PC-3 (cell line): ENCODE results near the gene PPP2R5B. TPM values are rescaled to one million over a fixed set of nuclear protein-coding genes. Genes with fewer than 3 reads are reported as not detected.

Experiments
- ATAC-seq: fragments of 200-7000 bp; cut with Tn5 transposase; 2 replicates; pipeline ENCODE4 v1.9.1; 2020; ENCODE audit warnings: mild to moderate bottlenecking, moderate library complexity
- BruUV-seq: library from RNA; stranded (reverse); fragments of 400-500 nt; replicated peaks from 2 replicates; lab custom pipeline; 2021; lab: Mats Ljungman, UMichigan
- CTCF ChIA-PET: fragments of 300-600 bp; sonication (Branson Sonifier 250); formaldehyde crosslinking; loops from one replicate; lab custom pipeline; 2022; ENCODE audit warnings: antibody characterized with exemption; lab: Charles Lee
- POLR2A ChIA-PET: fragments of 300-600 bp; sonication (Branson Sonifier 250); formaldehyde crosslinking; loops from one replicate; lab custom pipeline; 2022; ENCODE audit warnings: antibody characterized with exemption; ENCODE audit not compliant: unreplicated experiment; lab: Charles Lee
- DNase-seq: peaks from one replicate; pipeline ENCODE4 v3.0.0-alpha.2; 2015
- H2AFZ ChIP-seq: fragments of 300-600 bp; sonication (generic); 2 replicates; pipeline ENCODE4 v1.6.0; 2016; ENCODE audit warnings: antibody characterized with exemption, low read length
- H3F3A ChIP-seq: fragments of 300-600 bp; sonication (generic); one replicate; pipeline ENCODE4 v1.6.0; 2017; ENCODE audit warnings: antibody characterized with exemption, low read length, control low read depth, mild to moderate bottlenecking; ENCODE audit not compliant: unreplicated experiment
- H3K27ac ChIP-seq: fragments of 300-600 bp; sonication (generic); 2 replicates; pipeline ENCODE4 v1.5.1; 2016; ENCODE audit warnings: mild to moderate bottlenecking, low read length
- H3K27me3 ChIP-seq: fragments of 300-600 bp; sonication (generic); 2 replicates; pipeline ENCODE4 v1.6.1; 2016; ENCODE audit warnings: low read length, mixed read lengths
- H3K36me3 ChIP-seq: fragments of 300-600 bp; sonication (generic); 2 replicates; pipeline ENCODE4 v1.6.1; 2016; ENCODE audit warnings: low read depth, mixed run types, low read length, mixed read lengths
- H3K4me1 ChIP-seq: fragments of 300-600 bp; sonication (generic); 2 replicates; pipeline ENCODE4 v1.5.1; 2016; ENCODE audit warnings: low read length; ENCODE audit not compliant: insufficient read depth
- H3K4me2 ChIP-seq: fragments of 300-600 bp; sonication (generic); 2 replicates; pipeline ENCODE4 v1.6.0; 2016; ENCODE audit warnings: low read length
- H3K4me3 ChIP-seq: fragments of 300-600 bp; sonication (generic); 2 replicates; pipeline ENCODE4 v1.5.1; 2016; ENCODE audit warnings: mild to moderate bottlenecking, low read length, mixed read lengths
- H3K79me2 ChIP-seq: fragments of 300-600 bp; sonication (generic); 2 replicates; pipeline ENCODE4 v1.6.1; 2017; ENCODE audit warnings: low read length, mixed read lengths
- H3K9ac ChIP-seq: fragments of 300-600 bp; sonication (generic); 2 replicates; pipeline ENCODE4 v1.6.0; 2016; ENCODE audit warnings: mild to moderate bottlenecking, low read length
- H3K9me2 ChIP-seq: fragments of 300-600 bp; sonication (generic); replicated peaks from 2 replicates; pipeline ENCODE4 v1.6.1; 2016; ENCODE audit warnings: mixed run types, low read length, mixed read lengths
- H3K9me3 ChIP-seq: fragments of 300-600 bp; sonication (generic); 2 replicates; pipeline ENCODE4 v1.6.1; 2016; ENCODE audit warnings: low read length, mixed read lengths
- H4K20me1 ChIP-seq: fragments of 300-600 bp; sonication (generic); 2 replicates; pipeline ENCODE4 v1.6.1; 2016; ENCODE audit warnings: low read length, mixed read lengths
- CTCF ChIP-seq: fragments of 300-600 bp; sonication (generic); conservative IDR thresholded peaks from 2 replicates; pipeline ENCODE4 v1.5.1; 2017; ENCODE audit warnings: antibody characterized with exemption, low read depth, mild to moderate bottlenecking, low read length
- EZH2 ChIP-seq: fragments of 300-600 bp; sonication (generic); IDR thresholded peaks from one replicate; pipeline ENCODE4 v1.6.1; 2017; ENCODE audit warnings: antibody characterized with exemption, mild to moderate bottlenecking, low read length; ENCODE audit not compliant: unreplicated experiment
- EZH2phosphoT487 ChIP-seq: fragments of 300-600 bp; sonication (generic); IDR thresholded peaks from 2 replicates; pipeline ENCODE4 v1.6.1; 2018; ENCODE audit warnings: mild to moderate bottlenecking, antibody characterized with exemption, low read length, borderline replicate concordance
- intact Hi-C: fragments of 100-400 bp; cut with micrococcal nuclease; formaldehyde crosslinking; loops from 2 replicates; pipeline ENCODE4 v1.9.0; 2023
- total RNA-seq: library from RNA; depleted of rRNA; stranded (reverse); fragments of >200 nt; gene quantifications from 2 replicates; pipeline ENCODE4 v1.2.3, GENCODE V29; 2014

The PPP2R5B gene
- total RNA-seq, 1 experiment from 2014 or later = 24.9 TPM

GRCh38 chr11:64931290-64931689, 6.8 kb downstream of the PPP2R5B start:
- H3K79me2 ChIP-seq = no peaks in the 10 kb centered on the region
- no peak overlapping the region for H3K4me2 ChIP-seq
- H3K9ac ChIP-seq = no peak overlapping the region
- no peak for ATAC-seq
- TF ChIP-seq EZH2 (no peak), EZH2phosphoT487 (no peak), CTCF (no peak)
- H3K36me3 ChIP-seq = peaks cover 10% of the 10 kb centered on the region
- no peak overlapping the region for H3K27ac ChIP-seq
- no peaks in the 10 kb centered on the region for H3K9me3 ChIP-seq
- H3K9me2 ChIP-seq = no peaks in the 10 kb centered on the region
- intact Hi-C loops = no loop called here
- no peaks in the 10 kb centered on the region for H4K20me1 ChIP-seq
- H3K4me1 ChIP-seq = no peaks in the 10 kb centered on the region
- POLR2A ChIA-PET = no interaction called here
- no peak for DNase-seq
- no TSS peak for BruUV-seq
- H2AFZ ChIP-seq = no peak overlapping the region
- no peaks in the 10 kb centered on the region for H3K27me3 ChIP-seq
- no peaks in the 10 kb centered on the region for H3F3A ChIP-seq
- CTCF ChIA-PET = no interaction called here
- no peak overlapping the region for H3K4me3 ChIP-seq

GRCh38 chr11:64932324-64932723, 7.8 kb downstream of the PPP2R5B start:
- Histone ChIP-seq H3K27ac (no peak overlapping the region), H3K27me3 (no peaks in the 10 kb centered on the region), H3K4me3 (no peak overlapping the region), H2AFZ (no peak overlapping the region), H3F3A (no peaks in the 10 kb centered on the region), H4K20me1 (no peaks in the 10 kb centered on the region), H3K79me2 (no peaks in the 10 kb centered on the region), H3K4me2 (no peak overlapping the region), H3K9ac (no peak overlapping the region), H3K4me1 (no peaks in the 10 kb centered on the region), H3K36me3 (peaks cover 10% of the 10 kb centered on the region), H3K9me3 (no peaks in the 10 kb centered on the region), H3K9me2 (no peaks in the 10 kb centered on the region)
- ChIA-PET CTCF (interaction anchor here (0.6 kb wide), 1 partner anchor 15 kb away, joined by 5 read pairs; no protein-coding TSS in a partner anchor), POLR2A (no interaction called here)
- no peak for TF ChIP-seq EZH2
- no peak for TF ChIP-seq EZH2phosphoT487
- TF ChIP-seq CTCF = no peak
- intact Hi-C loops = no loop called here
- DNase-seq = no peak
- no TSS peak for BruUV-seq
- no peak for ATAC-seq

- H3K9me3 ChIP-seq = no peaks in the 10 kb centered on the region
- H3K27ac ChIP-seq = no peak overlapping the region
- H2AFZ ChIP-seq = no peak overlapping the region
- POLR2A ChIA-PET = interaction anchor here (0.6 kb wide), 1 partner anchor 82 kb away, joined by 9 read pairs; no protein-coding TSS in a partner anchor
- no peaks in the 10 kb centered on the region for H4K20me1 ChIP-seq
- H3K9me2 ChIP-seq = no peaks in the 10 kb centered on the region
- TF ChIP-seq EZH2phosphoT487 (no peak), EZH2 (no peak), CTCF (no peak)
- intact Hi-C loops = no loop called here
- no peak overlapping the region for H3K9ac ChIP-seq
- H3K36me3 ChIP-seq = peaks cover 10% of the 10 kb centered on the region
- CTCF ChIA-PET = interaction anchor here (0.5 to 0.6 kb wide), 2 partner anchors 60 to 263 kb away, joined by 3 to 5 read pairs; no protein-coding TSS in a partner anchor
- BruUV-seq = no TSS peak
- no peaks in the 10 kb centered on the region for H3K4me1 ChIP-seq
- DNase-seq = no peak
- no peak overlapping the region for H3K4me3 ChIP-seq
- H3K79me2 ChIP-seq = no peaks in the 10 kb centered on the region
- no peaks in the 10 kb centered on the region for H3K27me3 ChIP-seq
- H3K4me2 ChIP-seq = no peak overlapping the region
- ATAC-seq = no peak
- H3F3A ChIP-seq = no peaks in the 10 kb centered on the region
Measured at GRCh38 chr11:64933213-64933934, 8.9 kb downstream of the PPP2R5B start.
